WERI-Rb-1 (cell line): ENCODE data around the gene NRGN.

ENCODE experiments used
- DNase-seq: peaks from one replicate; pipeline ENCODE4 v3.0.0-alpha.2; 2020
- H3K27ac ChIP-seq: fragments of 250-450 bp; sonication (Bioruptor Pico); 2 replicates; pipeline ENCODE4 v1.5.1; 2020; ENCODE audit warnings: mild to moderate bottlenecking, moderate library complexity
- H3K27me3 ChIP-seq: fragments of 250-450 bp; sonication (Bioruptor Pico); 2 replicates; pipeline ENCODE4 v1.5.1; 2021; ENCODE audit warnings: mild to moderate bottlenecking, low read depth, moderate library complexity; ENCODE audit not compliant: insufficient read depth, severe bottlenecking
- H3K36me3 ChIP-seq: fragments of 250-450 bp; sonication (Bioruptor Pico); 2 replicates; pipeline ENCODE4 v1.5.1; 2020; ENCODE audit warnings: mild to moderate bottlenecking, moderate library complexity
- H3K4me3 ChIP-seq: 2 replicates; pipeline ENCODE4 v1.5.1; 2011; ENCODE audit warnings: low read depth, mild to moderate bottlenecking, control low read depth, low read length
- H3K9me3 ChIP-seq: fragments of 250-450 bp; sonication (Bioruptor Pico); 2 replicates; pipeline ENCODE4 v1.5.1; 2021; ENCODE audit warnings: mild to moderate bottlenecking, moderate library complexity; ENCODE audit not compliant: severe bottlenecking
- TF ChIP-seq, protein P1 (sequence below): IDR thresholded peaks from 2 replicates; pipeline ENCODE4 v1.5.1; 2011; ENCODE audit warnings: low read depth, mild to moderate bottlenecking, control low read depth, inconsistent platforms, low read length

The NRGN gene

GRCh38 chr11:124776865-124777645 is 37.3 kb downstream of the NRGN start:
- Histone ChIP-seq H3K4me3 (no peak overlapping the region), H3K36me3 (peaks cover 11% of the 10 kb centered on the region), H3K27me3 (no peaks in the 10 kb centered on the region), H3K9me3 (no peaks in the 10 kb centered on the region), H3K27ac (no peak overlapping the region)
- no peak for DNase-seq
- TF ChIP-seq, protein P1, sequence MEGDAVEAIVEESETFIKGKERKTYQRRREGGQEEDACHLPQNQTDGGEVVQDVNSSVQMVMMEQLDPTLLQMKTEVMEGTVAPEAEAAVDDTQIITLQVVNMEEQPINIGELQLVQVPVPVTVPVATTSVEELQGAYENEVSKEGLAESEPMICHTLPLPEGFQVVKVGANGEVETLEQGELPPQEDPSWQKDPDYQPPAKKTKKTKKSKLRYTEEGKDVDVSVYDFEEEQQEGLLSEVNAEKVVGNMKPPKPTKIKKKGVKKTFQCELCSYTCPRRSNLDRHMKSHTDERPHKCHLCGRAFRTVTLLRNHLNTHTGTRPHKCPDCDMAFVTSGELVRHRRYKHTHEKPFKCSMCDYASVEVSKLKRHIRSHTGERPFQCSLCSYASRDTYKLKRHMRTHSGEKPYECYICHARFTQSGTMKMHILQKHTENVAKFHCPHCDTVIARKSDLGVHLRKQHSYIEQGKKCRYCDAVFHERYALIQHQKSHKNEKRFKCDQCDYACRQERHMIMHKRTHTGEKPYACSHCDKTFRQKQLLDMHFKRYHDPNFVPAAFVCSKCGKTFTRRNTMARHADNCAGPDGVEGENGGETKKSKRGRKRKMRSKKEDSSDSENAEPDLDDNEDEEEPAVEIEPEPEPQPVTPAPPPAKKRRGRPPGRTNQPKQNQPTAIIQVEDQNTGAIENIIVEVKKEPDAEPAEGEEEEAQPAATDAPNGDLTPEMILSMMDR: no peak

- H3K36me3 ChIP-seq: peaks cover 4% of the 10 kb centered on the region; the same call in 1 of the 2 replicates
- no peak for DNase-seq
These were observed 38.5 kb downstream of the NRGN start for GRCh38 chr11:124778281-124778680.

GRCh38 chr11:124779568-124779967 is 39.8 kb downstream of the NRGN start:
- Histone ChIP-seq H3K9me3 (no peaks in the 10 kb centered on the region), H3K36me3 (no peaks in the 10 kb centered on the region; the same call in 1 of the 2 replicates), H3K4me3 (no peak overlapping the region), H3K27ac (no peak overlapping the region), H3K27me3 (no peaks in the 10 kb centered on the region)
- DNase-seq: no peak
- TF ChIP-seq, protein P1: no peak

More at GRCh38 chr11:124778281-124778680, 38.5 kb downstream of the NRGN start:
- Histone ChIP-seq H3K4me3 (no peak overlapping the region), H3K27ac (no peak overlapping the region), H3K27me3 (no peaks in the 10 kb centered on the region), H3K9me3 (no peaks in the 10 kb centered on the region)
- TF ChIP-seq, protein P1: 0 out of 2 replicates have a peak, but pooled peaks have one; percentile 8

GRCh38 chr11:124783002-124783401 is 43.3 kb downstream of the NRGN start:
- Histone ChIP-seq H3K27me3 (no peaks in the 10 kb centered on the region), H3K27ac (no peak overlapping the region), H3K36me3 (no peaks in the 10 kb centered on the region), H3K9me3 (no peaks in the 10 kb centered on the region), H3K4me3 (no peak overlapping the region)
- TF ChIP-seq, protein P1: no peak
- no peak for DNase-seq

GRCh38 chr11:124784051-124784450 is 44.3 kb downstream of the NRGN start:
- Histone ChIP-seq H3K9me3 (no peaks in the 10 kb centered on the region), H3K27me3 (no peaks in the 10 kb centered on the region), H3K4me3 (no peak overlapping the region), H3K36me3 (no peaks in the 10 kb centered on the region), H3K27ac (no peak overlapping the region)
- DNase-seq: no peak
- TF ChIP-seq, protein P1: no peak

- Histone ChIP-seq H3K36me3 (no peaks in the 10 kb centered on the region), H3K9me3 (no peaks in the 10 kb centered on the region), H3K4me3 (no peak overlapping the region), H3K27ac (no peak overlapping the region), H3K27me3 (no peaks in the 10 kb centered on the region)
- TF ChIP-seq, protein P1: no peak
- no peak for DNase-seq
These were observed 48.8 kb downstream of the NRGN start for GRCh38 chr11:124788521-124788920.
